WTC11 (cell line): ENCODE data around the gene PLCXD1. TPM values are rescaled to one million over a fixed set of nuclear protein-coding genes. Genes with fewer than 3 reads are reported as not detected.
"Not testable (repeated sequence)": the region's sequence is repeated elsewhere in the genome, so short reads cannot be mapped to it uniquely, and the experiment has no call there.

ENCODE experiments used
- ATAC-seq: fragments of 200-7000 bp; cut with Tn5 transposase; 2 replicates; pipeline ENCODE4 v1.10.0; 2021; ENCODE audit warnings: mild to moderate bottlenecking, moderate library complexity
- CTCF ChIA-PET: fragments of 300-600 bp; sonication (Branson Sonifier 250); formaldehyde crosslinking; loops from one replicate; lab custom pipeline; 2021; ENCODE audit warnings: antibody characterized with exemption; lab: Charles Lee
- POLR2A ChIA-PET: fragments of 350-600 bp; sonication (Branson Sonifier 250); formaldehyde crosslinking; loops from one replicate; lab custom pipeline; 2021; ENCODE audit warnings: antibody characterized with exemption; lab: Charles Lee
- DNase-seq: peaks from one replicate; pipeline ENCODE4 v3.0.0; 2021; ENCODE audit warnings: low spot score
- H3K27ac Mint-ChIP-seq: 2 replicates; pipeline ENCODE4 v1.8.0; 2021; ENCODE audit warnings: mixed read lengths
- H3K27me3 Mint-ChIP-seq: 2 replicates; pipeline ENCODE4 v1.8.0; 2021; ENCODE audit warnings: low read depth, mild to moderate bottlenecking, moderate library complexity, mixed read lengths
- H3K36me3 Mint-ChIP-seq: 2 replicates; pipeline ENCODE4 v1.8.0; 2021; ENCODE audit warnings: mixed read lengths
- H3K4me1 Mint-ChIP-seq: 2 replicates; pipeline ENCODE4 v1.8.0; 2022; ENCODE audit warnings: mixed read lengths
- H3K4me3 Mint-ChIP-seq: 2 replicates; pipeline ENCODE4 v1.8.0; 2021; ENCODE audit warnings: mild to moderate bottlenecking, moderate library complexity, mixed read lengths
- H3K9me3 Mint-ChIP-seq: 2 replicates; pipeline ENCODE4 v1.8.0; 2021; ENCODE audit warnings: mixed read lengths
- ELF4 ChIP-seq: sonication (generic); formaldehyde crosslinking; IDR thresholded peaks from 2 replicates; pipeline ENCODE4 v1.8.1; 2022; ENCODE audit warnings: low read depth, mild to moderate bottlenecking, moderate library complexity, missing genetic modification reagents
- ERG ChIP-seq: fragments of 250-450 bp; sonication (Bioruptor Pico); IDR thresholded peaks from 2 replicates; pipeline ENCODE4 v1.8.0; 2021; ENCODE audit warnings: mild to moderate bottlenecking
- ESRRA ChIP-seq: sonication (generic); formaldehyde crosslinking; IDR thresholded peaks from 2 replicates; pipeline ENCODE4 v1.8.1; 2022; ENCODE audit warnings: mild to moderate bottlenecking, missing genetic modification reagents, borderline replicate concordance
- ETV6 ChIP-seq: sonication (generic); formaldehyde crosslinking; IDR thresholded peaks from 2 replicates; pipeline ENCODE4 v1.8.1; 2022; ENCODE audit warnings: mild to moderate bottlenecking, missing genetic modification reagents
- FOXK1 ChIP-seq: sonication (generic); formaldehyde crosslinking; IDR thresholded peaks from 2 replicates; pipeline ENCODE4 v1.8.0; 2022; ENCODE audit warnings: mild to moderate bottlenecking, moderate library complexity, missing genetic modification reagents
- FOXP1 ChIP-seq: sonication (generic); formaldehyde crosslinking; IDR thresholded peaks from 2 replicates; pipeline ENCODE4 v1.8.0; 2022; ENCODE audit warnings: missing genetic modification reagents, mild to moderate bottlenecking, moderate library complexity, borderline replicate concordance
- GTF2I ChIP-seq: fragments of 250-450 bp; sonication (Bioruptor Pico); conservative IDR thresholded peaks from 2 replicates; pipeline ENCODE4 v1.4.0; 2021; ENCODE audit warnings: mild to moderate bottlenecking
- HMGA2 ChIP-seq: fragments of 250-450 bp; sonication (Bioruptor Pico); IDR thresholded peaks from 2 replicates; pipeline ENCODE4 v1.4.0; 2021; ENCODE audit warnings: mild to moderate bottlenecking, moderate library complexity
- JUN ChIP-seq: sonication (generic); formaldehyde crosslinking; IDR thresholded peaks from 2 replicates; pipeline ENCODE4 v1.8.0; 2023; ENCODE audit warnings: mild to moderate bottlenecking, missing genetic modification reagents
- NFATC4 ChIP-seq: fragments of 250-450 bp; sonication (Bioruptor Pico); IDR thresholded peaks from 2 replicates; pipeline ENCODE4 v1.9.0; 2021; ENCODE audit warnings: mild to moderate bottlenecking
- PRRX2 ChIP-seq: fragments of 250-450 bp; sonication (Bioruptor Pico); IDR thresholded peaks from 2 replicates; pipeline ENCODE4 v1.8.0; 2021; ENCODE audit warnings: mild to moderate bottlenecking
- RORB ChIP-seq: fragments of 250-450 bp; sonication (Bioruptor Pico); IDR thresholded peaks from 2 replicates; pipeline ENCODE4 v1.9.0; 2021; ENCODE audit warnings: mild to moderate bottlenecking
- SMAD4 ChIP-seq: sonication (generic); formaldehyde crosslinking; IDR thresholded peaks from 2 replicates; pipeline ENCODE4 v1.8.0; 2022; ENCODE audit warnings: mild to moderate bottlenecking, missing genetic modification reagents
- STAT6 ChIP-seq: sonication (generic); formaldehyde crosslinking; conservative IDR thresholded peaks from 2 replicates; pipeline ENCODE4 v1.8.1; 2023; ENCODE audit warnings: mild to moderate bottlenecking, low read depth, missing genetic modification reagents, moderate library complexity
- TP53 ChIP-seq: sonication (generic); formaldehyde crosslinking; IDR thresholded peaks from 2 replicates; pipeline ENCODE4 v1.8.1; 2023; ENCODE audit warnings: mild to moderate bottlenecking, missing genetic modification reagents
- ZNF121 ChIP-seq: sonication (generic); formaldehyde crosslinking; IDR thresholded peaks from 2 replicates; pipeline ENCODE4 v1.8.0; 2023; ENCODE audit warnings: missing genetic modification reagents
- ZNF219 ChIP-seq: sonication (generic); formaldehyde crosslinking; IDR thresholded peaks from 2 replicates; pipeline ENCODE4 v1.8.0; 2023; ENCODE audit warnings: missing genetic modification reagents, mild to moderate bottlenecking, borderline replicate concordance
- ZNF281 ChIP-seq: sonication (generic); formaldehyde crosslinking; IDR thresholded peaks from 2 replicates; pipeline ENCODE4 v1.8.0; 2023; ENCODE audit warnings: mild to moderate bottlenecking, missing genetic modification reagents
- total RNA-seq: library from RNA; stranded (reverse); gene quantifications from 3 replicates; pipeline ENCODE4 v1.2.3, GENCODE V29; 2021

PLCXD1 gene
- total RNA-seq, 1 experiment from 2014 or later: 131 TPM

- no peaks in the 10 kb centered on the region for H3K4me1 Mint-ChIP-seq
Observed at GRCh38 chrX:300334-300733, 19.2 kb downstream of the PLCXD1 start.

GRCh38 chrX:302975-303374 is 21.8 kb downstream of the PLCXD1 start:
- Mint-ChIP-seq H3K27me3 (no peaks in the 10 kb centered on the region), H3K36me3 (peaks cover 74% of the 10 kb centered on the region), H3K4me3 (no peak overlapping the region), H3K27ac (no peak overlapping the region)
- no peak for DNase-seq
- CTCF ChIA-PET: no interaction called here
- TF ChIP-seq ZNF281 (CRISPR knock-in tag) (no peak), FOXP1 (CRISPR knock-in tag) (no peak), ZNF219 (CRISPR knock-in tag) (no peak), HMGA2 (CRISPR knock-in tag) (no peak)
- TF ChIP-seq, all 79 proteins: peak for 0
- no peak for ATAC-seq
- no peaks in the 10 kb centered on the region for H3K4me1 Mint-ChIP-seq
- POLR2A ChIA-PET: no interaction called here
- H3K9me3 Mint-ChIP-seq: no peaks in the 10 kb centered on the region; the same call in 1 of the 2 replicates

More at GRCh38 chrX:300334-300733, 19.2 kb downstream of the PLCXD1 start:
- Mint-ChIP-seq H3K36me3 (peaks cover 66% of the 10 kb centered on the region), H3K4me3 (no peak overlapping the region), H3K27me3 (no peaks in the 10 kb centered on the region), H3K27ac (no peak overlapping the region), H3K9me3 (no peaks in the 10 kb centered on the region)
- POLR2A ChIA-PET: no interaction called here
- ATAC-seq: no peak
- TF ChIP-seq STAT6 (CRISPR knock-in tag) (no peak), ELF4 (CRISPR knock-in tag) (no peak), FOXP1 (CRISPR knock-in tag) (no peak), PRRX2 (CRISPR knock-in tag) (no peak), ESRRA (CRISPR knock-in tag) (no peak), ETV6 (CRISPR knock-in tag) (no peak), JUN (CRISPR knock-in tag) (no peak), ERG (CRISPR knock-in tag) (no peak), RORB (CRISPR knock-in tag) (no peak), SMAD4 (no peak), FOXK1 (CRISPR knock-in tag) (no peak), TP53 (no peak), GTF2I (CRISPR knock-in tag) (no peak)
- DNase-seq: no peak
- CTCF ChIA-PET: no interaction called here

GRCh38 chrX:305781-306613 is 24.8 kb downstream of the PLCXD1 start:
- not testable (repeated sequence) for H3K27ac Mint-ChIP-seq, DNase-seq

GRCh38 chrX:306614-307251 is 25.6 kb downstream of the PLCXD1 start:
- peaks cover 63% of the 10 kb centered on the region for H3K36me3 Mint-ChIP-seq
- H3K4me1 Mint-ChIP-seq, ATAC-seq, H3K9me3 Mint-ChIP-seq, H3K27ac Mint-ChIP-seq, CTCF ChIA-PET, H3K27me3 Mint-ChIP-seq, DNase-seq, H3K4me3 Mint-ChIP-seq, POLR2A ChIA-PET: not testable (repeated sequence)

More at GRCh38 chrX:305781-306613, 24.8 kb downstream of the PLCXD1 start:
- H3K27me3 Mint-ChIP-seq, H3K4me1 Mint-ChIP-seq, H3K4me3 Mint-ChIP-seq, H3K9me3 Mint-ChIP-seq, CTCF ChIA-PET, ATAC-seq, POLR2A ChIA-PET: not testable (repeated sequence)
- peaks cover 68% of the 10 kb centered on the region for H3K36me3 Mint-ChIP-seq
- TF ChIP-seq GTF2I (CRISPR knock-in tag) (peak; percentile 74; the same call in 1 of the 2 replicates), NFATC4 (CRISPR knock-in tag) (0 out of 2 replicates have a peak, but pooled peaks have one; percentile 21), ZNF121 (peak; percentile 50; the same call in 1 of the 2 replicates)
